ENCODE measurements around the gene ARHGEF6.

Gene ARHGEF6

DNA sequence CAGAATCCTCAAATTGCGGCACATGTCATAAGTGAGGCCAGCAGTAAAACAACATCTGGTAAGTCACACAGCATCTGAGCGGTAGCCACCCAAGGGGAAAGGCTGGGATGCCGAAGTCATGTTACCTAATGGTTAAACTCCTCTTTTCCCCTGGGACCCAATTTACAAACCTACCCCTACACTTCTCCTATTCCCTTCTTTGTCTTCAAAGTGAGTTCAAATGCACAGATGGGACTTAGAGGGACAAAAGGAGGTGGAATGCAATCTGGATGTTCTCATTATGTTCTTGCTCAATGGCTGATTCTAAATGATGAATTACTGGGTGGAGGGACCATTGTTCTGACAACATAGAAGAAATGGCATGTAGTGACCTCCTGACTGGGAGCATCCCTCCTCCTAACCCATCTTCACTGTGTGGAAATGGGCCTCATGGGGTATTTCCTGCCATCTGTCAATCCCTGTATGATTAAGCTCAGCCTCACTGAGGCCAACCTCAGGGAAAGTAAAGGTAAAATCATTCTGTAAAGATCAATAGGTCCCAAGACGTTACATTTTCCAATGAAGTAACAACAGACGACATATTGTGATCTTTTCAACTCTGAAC lies 124.3 kb downstream of the ARHGEF6 start:
- TF ChIP-seq, protein P1, sequence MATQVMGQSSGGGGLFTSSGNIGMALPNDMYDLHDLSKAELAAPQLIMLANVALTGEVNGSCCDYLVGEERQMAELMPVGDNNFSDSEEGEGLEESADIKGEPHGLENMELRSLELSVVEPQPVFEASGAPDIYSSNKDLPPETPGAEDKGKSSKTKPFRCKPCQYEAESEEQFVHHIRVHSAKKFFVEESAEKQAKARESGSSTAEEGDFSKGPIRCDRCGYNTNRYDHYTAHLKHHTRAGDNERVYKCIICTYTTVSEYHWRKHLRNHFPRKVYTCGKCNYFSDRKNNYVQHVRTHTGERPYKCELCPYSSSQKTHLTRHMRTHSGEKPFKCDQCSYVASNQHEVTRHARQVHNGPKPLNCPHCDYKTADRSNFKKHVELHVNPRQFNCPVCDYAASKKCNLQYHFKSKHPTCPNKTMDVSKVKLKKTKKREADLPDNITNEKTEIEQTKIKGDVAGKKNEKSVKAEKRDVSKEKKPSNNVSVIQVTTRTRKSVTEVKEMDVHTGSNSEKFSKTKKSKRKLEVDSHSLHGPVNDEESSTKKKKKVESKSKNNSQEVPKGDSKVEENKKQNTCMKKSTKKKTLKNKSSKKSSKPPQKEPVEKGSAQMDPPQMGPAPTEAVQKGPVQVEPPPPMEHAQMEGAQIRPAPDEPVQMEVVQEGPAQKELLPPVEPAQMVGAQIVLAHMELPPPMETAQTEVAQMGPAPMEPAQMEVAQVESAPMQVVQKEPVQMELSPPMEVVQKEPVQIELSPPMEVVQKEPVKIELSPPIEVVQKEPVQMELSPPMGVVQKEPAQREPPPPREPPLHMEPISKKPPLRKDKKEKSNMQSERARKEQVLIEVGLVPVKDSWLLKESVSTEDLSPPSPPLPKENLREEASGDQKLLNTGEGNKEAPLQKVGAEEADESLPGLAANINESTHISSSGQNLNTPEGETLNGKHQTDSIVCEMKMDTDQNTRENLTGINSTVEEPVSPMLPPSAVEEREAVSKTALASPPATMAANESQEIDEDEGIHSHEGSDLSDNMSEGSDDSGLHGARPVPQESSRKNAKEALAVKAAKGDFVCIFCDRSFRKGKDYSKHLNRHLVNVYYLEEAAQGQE (IDR thresholded peaks at IDR 0.05; ENCODE audit: insufficient read depth in 1 of 2, low read depth in 2 of 2, low read length in 2 of 2) = no peak
- TF ChIP-seq SIN3A (IDR thresholded peaks at IDR 0.05; ENCODE audit: borderline replicate concordance, insufficient read depth, low read length) (no peak), FOXP2 (optimal IDR thresholded peaks at IDR 0.05; ENCODE audit: borderline replicate concordance, extremely low read depth, extremely low read length, insufficient read depth) (no peak), TAF1 (IDR thresholded peaks at IDR 0.05; ENCODE audit: borderline replicate concordance, insufficient read depth, low read length) (no peak), POLR2AphosphoS5 (IDR thresholded peaks at IDR 0.05; ENCODE audit: low read depth, low read length) (no peak)

DNA sequence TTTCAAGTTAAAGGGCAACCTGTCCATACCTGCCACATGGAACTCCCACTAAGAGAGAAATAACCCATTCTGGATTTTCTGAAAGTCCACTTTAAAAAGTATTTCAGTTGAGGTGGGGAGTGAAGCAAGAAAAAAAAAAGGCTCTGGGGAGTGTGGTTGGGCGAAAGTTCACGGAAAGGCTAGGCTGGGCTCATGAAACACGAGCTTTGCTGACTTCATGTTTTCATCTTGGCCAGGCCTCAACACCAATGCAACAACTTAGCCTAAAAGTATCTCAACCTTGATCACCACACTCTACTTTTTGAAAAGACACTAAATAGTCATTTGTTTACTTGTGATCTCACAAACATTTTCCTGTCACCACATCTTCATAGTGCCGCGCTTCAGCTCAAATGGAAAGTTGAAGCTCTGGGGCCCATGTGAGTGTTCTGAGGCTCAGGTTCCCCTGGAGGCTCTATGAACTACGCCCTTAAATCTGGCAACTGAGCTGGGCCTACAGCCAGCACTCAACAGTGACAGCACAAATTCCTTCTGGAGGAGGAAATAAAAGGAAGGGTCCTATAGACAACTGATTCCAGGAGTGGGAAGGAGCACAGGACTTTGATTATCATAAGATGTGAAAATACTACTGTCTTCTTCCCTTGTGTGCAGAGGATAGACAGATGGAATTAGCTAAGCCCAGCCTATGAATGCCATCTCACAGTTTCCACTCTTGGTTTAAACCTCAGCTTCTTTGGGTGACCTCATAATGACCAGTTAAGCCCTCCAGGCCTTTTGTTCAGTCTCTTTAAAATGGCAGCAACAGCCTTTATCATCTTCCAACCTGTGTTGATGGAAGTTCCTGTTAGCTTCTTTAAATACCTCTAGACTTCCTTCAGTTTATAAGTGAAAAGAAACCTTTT lies 127.7 kb downstream of the ARHGEF6 start:
- TF ChIP-seq, protein P1 (IDR thresholded peaks at IDR 0.05; ENCODE audit: insufficient read depth in 1 of 2, low read depth in 2 of 2, low read length in 2 of 2) = no peak
- TF ChIP-seq SIN3A (IDR thresholded peaks at IDR 0.05; ENCODE audit: borderline replicate concordance, insufficient read depth, low read length) = no peak
- TF ChIP-seq POLR2AphosphoS5 (IDR thresholded peaks at IDR 0.05; ENCODE audit: low read depth, low read length) = no peak
- TF ChIP-seq TAF1 (IDR thresholded peaks at IDR 0.05; ENCODE audit: borderline replicate concordance, insufficient read depth, low read length) = no peak
- TF ChIP-seq FOXP2 (optimal IDR thresholded peaks at IDR 0.05; ENCODE audit: borderline replicate concordance, extremely low read depth, extremely low read length, insufficient read depth) = no peak

DNA sequence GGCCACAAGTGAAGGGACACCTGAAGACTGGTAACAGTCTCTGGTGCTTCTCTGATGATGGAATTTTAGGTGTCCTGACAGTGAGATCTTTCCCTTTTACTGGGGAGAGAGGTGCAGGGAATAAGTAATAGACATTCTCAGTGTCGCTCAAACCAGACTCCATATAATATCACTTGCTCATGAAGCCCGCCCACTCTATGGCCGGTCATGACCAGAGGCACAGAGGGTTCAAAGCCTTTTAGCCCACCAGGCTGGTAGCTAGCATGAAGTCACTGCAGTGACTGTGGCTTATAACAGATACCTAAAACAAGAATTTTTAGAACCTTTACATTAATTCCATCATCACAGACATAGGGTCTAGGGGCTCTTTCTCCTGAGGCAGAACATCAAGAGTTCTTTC lies 129.9 kb downstream of the ARHGEF6 start:
- no peak for TF ChIP-seq POLR2AphosphoS5 (IDR thresholded peaks at IDR 0.05; ENCODE audit: low read depth, low read length)

DNA sequence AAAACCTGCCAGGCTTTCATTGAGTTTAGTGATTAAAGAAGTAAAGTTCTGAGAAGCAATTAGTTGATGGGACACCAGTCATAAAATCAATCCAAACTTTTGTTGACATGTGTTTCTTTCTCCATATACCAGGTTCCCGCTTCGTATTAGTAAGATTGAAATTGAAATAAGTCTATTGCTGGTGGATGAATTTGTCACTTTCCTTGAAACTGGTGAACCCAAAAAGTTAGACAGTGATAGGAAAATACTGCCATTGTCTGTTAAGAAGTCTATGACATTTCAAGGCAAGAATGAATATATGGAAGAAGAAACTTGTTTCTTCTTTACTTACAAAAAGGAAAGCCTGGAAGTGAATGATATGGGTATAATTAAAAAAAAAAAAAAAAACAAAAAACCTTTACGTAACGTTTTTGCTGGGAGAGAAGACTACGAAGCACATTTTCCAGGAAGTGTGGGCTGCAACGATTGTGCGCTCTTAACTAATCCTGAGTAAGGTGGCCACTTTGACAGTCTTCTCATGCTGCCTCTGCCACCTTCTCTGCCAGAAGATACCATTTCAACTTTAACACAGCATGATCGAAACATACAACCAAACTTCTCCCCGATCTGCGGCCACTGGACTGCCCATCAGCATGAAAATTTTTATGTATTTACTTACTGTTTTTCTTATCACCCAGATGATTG lies 132.9 kb downstream of the ARHGEF6 start, which contains the start of gene CD40LG:
TSS of gene CD40LG (plus strand) at position 482 of the 684 bp plus-strand sequence. CDS start at position 573, 91 bp downstream.
- no peak for TF ChIP-seq TAF1 (IDR thresholded peaks at IDR 0.05; ENCODE audit: borderline replicate concordance, insufficient read depth, low read length)
- no peak for TF ChIP-seq FOXP2 (optimal IDR thresholded peaks at IDR 0.05; ENCODE audit: borderline replicate concordance, extremely low read depth, extremely low read length, insufficient read depth)
- TF ChIP-seq POLR2AphosphoS5 (IDR thresholded peaks at IDR 0.05; ENCODE audit: low read depth, low read length) = no peak
- TF ChIP-seq SIN3A (IDR thresholded peaks at IDR 0.05; ENCODE audit: borderline replicate concordance, insufficient read depth, low read length) = no peak
- TF ChIP-seq, protein P1 (IDR thresholded peaks at IDR 0.05; ENCODE audit: insufficient read depth in 1 of 2, low read depth in 2 of 2, low read length in 2 of 2) = no peak

DNA sequence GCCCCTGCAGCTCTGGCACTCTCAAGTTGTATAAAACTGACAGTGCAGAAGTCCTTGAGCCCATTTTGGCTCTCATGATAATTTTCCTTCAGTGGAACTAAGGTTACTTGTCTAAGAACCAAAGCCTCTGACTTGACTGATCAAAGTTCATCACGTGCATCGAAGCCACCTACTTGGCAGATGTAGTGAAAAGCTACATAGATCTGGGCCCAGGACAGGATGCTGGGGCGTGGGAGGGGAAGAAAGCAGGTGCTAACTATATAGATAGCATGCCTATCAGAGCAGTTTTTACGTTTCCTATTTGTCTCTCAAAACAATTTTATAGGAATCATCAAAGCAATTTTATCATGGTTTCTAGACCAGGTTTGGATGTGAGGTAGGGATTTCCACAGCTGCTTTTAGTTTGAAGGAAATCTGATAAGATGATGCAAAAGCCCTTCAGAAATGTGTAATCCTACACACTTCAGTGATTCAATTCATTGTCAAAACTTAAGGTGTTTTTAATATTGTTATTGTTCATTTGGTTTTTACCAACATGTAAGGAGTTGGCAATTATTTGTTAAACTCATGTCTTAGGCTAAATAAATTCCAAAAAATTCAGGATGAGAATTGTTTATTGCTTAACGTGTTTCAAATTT lies 134.0 kb downstream of the ARHGEF6 start:
- TF ChIP-seq POLR2AphosphoS5 (IDR thresholded peaks at IDR 0.05; ENCODE audit: low read depth, low read length) (no peak), SIN3A (IDR thresholded peaks at IDR 0.05; ENCODE audit: borderline replicate concordance, insufficient read depth, low read length) (no peak)
- TF ChIP-seq, protein P1 (IDR thresholded peaks at IDR 0.05; ENCODE audit: insufficient read depth in 1 of 2, low read depth in 2 of 2, low read length in 2 of 2) = no peak
